ENCODE data around the gene RPS17.

Gene RPS17

GRCh38 chr15:82540055-82540983 is at the start of gene RPS17:
Gene RPS17 (minus strand): TSS chr15:82540457. CDS start chr15:82540428, 29 bp downstream.
- TF ChIP-seq RAD21 (IDR thresholded peaks at IDR 0.05; ENCODE audit: low read depth) (no peak), TCF12 (IDR thresholded peaks at IDR 0.05; ENCODE audit: low read depth) (peak; percentile 77), REST (IDR thresholded peaks at IDR 0.05; ENCODE audit: low read depth) (no peak), NFIC (IDR thresholded peaks at IDR 0.05) (peak; percentile 64), TEAD4 (IDR thresholded peaks at IDR 0.05) (peak; percentile 4; the same call in 1 of the 2 replicates), EP300 (IDR thresholded peaks at IDR 0.05; ENCODE audit: borderline replicate concordance) (0 out of 2 replicates have a peak, but pooled peaks have one; percentile 30), CREB1 (IDR thresholded peaks at IDR 0.05; ENCODE audit: low read depth) (0 out of 2 replicates have a peak, but pooled peaks have one; percentile 28), CEBPB (IDR thresholded peaks at IDR 0.05) (no peak; the same call in 1 of the 2 replicates), TAF1 (IDR thresholded peaks at IDR 0.05; ENCODE audit: low read depth) (peak; percentile 100), ZBTB7A (IDR thresholded peaks at IDR 0.05; ENCODE audit: low read depth) (peak; percentile 95), YY1 (IDR thresholded peaks at IDR 0.05; ENCODE audit: low read depth) (peak; percentile 85), FOXM1 (IDR thresholded peaks at IDR 0.05; ENCODE audit: borderline replicate concordance, low read depth) (no peak; the same call in 1 of the 2 replicates), EGR1 (IDR thresholded peaks at IDR 0.05) (peak; percentile 15; the same call in 1 of the 2 replicates)
- TF ChIP-seq, protein P1, sequence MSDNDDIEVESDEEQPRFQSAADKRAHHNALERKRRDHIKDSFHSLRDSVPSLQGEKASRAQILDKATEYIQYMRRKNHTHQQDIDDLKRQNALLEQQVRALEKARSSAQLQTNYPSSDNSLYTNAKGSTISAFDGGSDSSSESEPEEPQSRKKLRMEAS (IDR thresholded peaks at IDR 0.05), result peak; percentile 86
- TF ChIP-seq, protein P2, sequence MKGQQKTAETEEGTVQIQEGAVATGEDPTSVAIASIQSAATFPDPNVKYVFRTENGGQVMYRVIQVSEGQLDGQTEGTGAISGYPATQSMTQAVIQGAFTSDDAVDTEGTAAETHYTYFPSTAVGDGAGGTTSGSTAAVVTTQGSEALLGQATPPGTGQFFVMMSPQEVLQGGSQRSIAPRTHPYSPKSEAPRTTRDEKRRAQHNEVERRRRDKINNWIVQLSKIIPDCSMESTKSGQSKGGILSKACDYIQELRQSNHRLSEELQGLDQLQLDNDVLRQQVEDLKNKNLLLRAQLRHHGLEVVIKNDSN (IDR thresholded peaks at IDR 0.05), result peak; percentile 20; the same call in 1 of the 2 replicates

- TF ChIP-seq TEAD4 (IDR thresholded peaks at IDR 0.05), result no peak
- no peak for TF ChIP-seq EGR1 (IDR thresholded peaks at IDR 0.05)
- TF ChIP-seq FOXM1 (IDR thresholded peaks at IDR 0.05; ENCODE audit: borderline replicate concordance, low read depth), result no peak
- TF ChIP-seq, protein P2 (IDR thresholded peaks at IDR 0.05), result no peak
- no peak for TF ChIP-seq ZBTB7A (IDR thresholded peaks at IDR 0.05; ENCODE audit: low read depth)
- TF ChIP-seq YY1 (IDR thresholded peaks at IDR 0.05; ENCODE audit: low read depth), result no peak
- no peak for TF ChIP-seq REST (IDR thresholded peaks at IDR 0.05; ENCODE audit: low read depth)
- TF ChIP-seq, protein P1 (IDR thresholded peaks at IDR 0.05), result no peak
- no peak for TF ChIP-seq TAF1 (IDR thresholded peaks at IDR 0.05; ENCODE audit: low read depth)
- TF ChIP-seq TCF12 (IDR thresholded peaks at IDR 0.05; ENCODE audit: low read depth), result no peak
- no peak for TF ChIP-seq CREB1 (IDR thresholded peaks at IDR 0.05; ENCODE audit: low read depth)
Observed at GRCh38 chr15:82587805-82588204, 47.5 kb upstream of the RPS17 start.

- peak; percentile 13; the same call in 1 of the 2 replicates for TF ChIP-seq RAD21 (IDR thresholded peaks at IDR 0.05; ENCODE audit: low read depth)
- TF ChIP-seq EP300 (IDR thresholded peaks at IDR 0.05; ENCODE audit: borderline replicate concordance), result no peak
Observed at GRCh38 chr15:82585072-82585471, 44.8 kb upstream of the RPS17 start.

DNA sequence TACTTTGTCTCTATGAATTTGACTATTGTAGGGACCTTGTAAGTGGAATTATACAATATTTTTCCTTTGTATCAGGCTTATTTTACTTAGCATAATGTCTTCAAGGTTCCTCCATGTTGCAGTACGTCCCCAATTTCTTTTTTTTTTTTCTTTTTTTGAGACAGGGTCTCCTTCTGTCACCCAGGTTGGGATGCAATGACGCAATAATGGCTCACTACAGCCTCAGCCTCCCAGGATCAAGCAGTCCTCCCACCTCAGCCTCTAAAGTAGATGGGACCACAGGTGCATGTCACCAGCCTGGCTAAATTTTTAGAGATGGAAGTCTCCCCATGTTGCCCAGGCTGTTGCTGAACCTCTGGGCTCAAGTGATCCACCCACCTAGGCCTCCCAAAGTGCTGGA is 40.5 kb upstream of the RPS17 start:
- TF ChIP-seq TAF1 (IDR thresholded peaks at IDR 0.05; ENCODE audit: low read depth) (no peak), EGR1 (IDR thresholded peaks at IDR 0.05) (no peak), NFIC (IDR thresholded peaks at IDR 0.05) (no peak), ZBTB7A (IDR thresholded peaks at IDR 0.05; ENCODE audit: low read depth) (no peak)

DNA sequence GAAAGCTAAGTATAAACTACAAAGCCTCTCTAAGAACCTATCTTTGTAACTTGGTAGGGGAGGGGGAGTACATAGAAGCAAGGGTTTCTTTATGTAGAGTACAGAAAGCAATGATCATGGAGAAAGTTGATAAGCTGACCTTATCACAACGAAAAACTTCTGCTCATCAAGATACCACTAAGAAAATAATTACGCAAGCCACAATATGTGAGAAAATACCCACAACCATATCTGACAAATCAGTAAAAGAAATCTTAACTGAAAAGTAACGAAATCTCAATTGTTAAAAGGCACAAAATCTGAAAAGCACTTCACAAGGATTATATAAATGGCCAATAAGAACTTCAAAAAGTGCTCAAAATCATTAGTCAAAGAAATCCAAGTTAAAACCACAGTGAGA is 35.1 kb upstream of the RPS17 start:
- TF ChIP-seq NFIC (IDR thresholded peaks at IDR 0.05) (no peak), FOXM1 (IDR thresholded peaks at IDR 0.05; ENCODE audit: borderline replicate concordance, low read depth) (no peak), ZBTB7A (IDR thresholded peaks at IDR 0.05; ENCODE audit: low read depth) (no peak), CREB1 (IDR thresholded peaks at IDR 0.05; ENCODE audit: low read depth) (no peak), YY1 (IDR thresholded peaks at IDR 0.05; ENCODE audit: low read depth) (no peak), TAF1 (IDR thresholded peaks at IDR 0.05; ENCODE audit: low read depth) (no peak), CEBPB (IDR thresholded peaks at IDR 0.05) (no peak), TEAD4 (IDR thresholded peaks at IDR 0.05) (no peak), TCF12 (IDR thresholded peaks at IDR 0.05; ENCODE audit: low read depth) (no peak), EGR1 (IDR thresholded peaks at IDR 0.05) (no peak), RAD21 (IDR thresholded peaks at IDR 0.05; ENCODE audit: low read depth) (no peak)
- TF ChIP-seq, protein P1 (IDR thresholded peaks at IDR 0.05), result no peak
- TF ChIP-seq, protein P2 (IDR thresholded peaks at IDR 0.05), result no peak

Measured in Ishikawa (cell line).